Sigmoid colon (tissue), 7 donors: ENCODE data around the gene PPP1R27. TPM values are rescaled to one million over a fixed set of nuclear protein-coding genes. Genes with fewer than 3 reads are reported as not detected.

Experiments
- DNase-seq: peaks from one replicate; pipeline ENCODE4 v3.0.0-alpha.2; 2019
- H3K27ac ChIP-seq, 4 donors: fragments of 200-600 bp; sonication (generic); one replicate each; pipeline ENCODE4 v1.5.1; 2016 to 2019; ENCODE audit warnings: mild to moderate bottlenecking in 1 of 4
- H3K27me3 ChIP-seq, 3 donors: fragments of 200-600 bp; sonication (generic); one replicate each; pipeline ENCODE4 v1.5.1; 2019; ENCODE audit warnings: mild to moderate bottlenecking in 1 of 3
- H3K36me3 ChIP-seq, 4 donors: fragments of 200-600 bp; sonication (generic); one replicate each; pipeline ENCODE4 v1.5.1; 2016 to 2019
- H3K4me1 ChIP-seq, 4 donors: fragments of 200-600 bp; sonication (generic); one replicate each; pipeline ENCODE4 v1.5.1; 2017 to 2019
- H3K4me3 ChIP-seq, 4 donors: fragments of 200-600 bp; sonication (generic); one replicate each; pipeline ENCODE4 v1.5.1; 2017 to 2019; ENCODE audit warnings: mild to moderate bottlenecking in 2 of 4, moderate library complexity in 1 of 4
- H3K9me3 ChIP-seq, 4 donors: fragments of 200-600 bp in 3 of 4; sonication (generic) in 3 of 4; one replicate each; pipeline versions ENCODE4 v1.5.1 to v1.6.1; 2013 to 2019
- CTCF ChIP-seq, 4 experiments: fragments of 450-650 bp in 3 of 4; fragments of 200-600 bp in 1 of 4; IDR thresholded peaks; one replicate each; pipeline ENCODE4 v1.5.1; 2016 to 2019; ENCODE audit warnings: antibody characterized with exemption in 4 of 4, mild to moderate bottlenecking in 3 of 4, moderate library complexity in 2 of 4
- EP300 ChIP-seq, 4 donors: sonication (generic); formaldehyde crosslinking; IDR thresholded peaks; one replicate each; pipeline ENCODE4 v1.6.1; 2017; ENCODE audit warnings: antibody characterized with exemption in 4 of 4
- POLR2A ChIP-seq, 2 donors: fragments of 450-650 bp; IDR thresholded peaks; one replicate each; pipeline ENCODE4 v1.6.1; 2016; ENCODE audit warnings: antibody characterized with exemption in 2 of 2, mild to moderate bottlenecking in 2 of 2, moderate library complexity in 2 of 2
- POLR2AphosphoS5 ChIP-seq, 4 donors: sonication (generic); formaldehyde crosslinking; IDR thresholded peaks; one replicate each; pipeline ENCODE4 v1.6.1; 2017; ENCODE audit warnings: antibody characterized with exemption in 4 of 4
- WGBS, 2 donors: extraction: QIAGEN DNeasy Blood & Tissue Kit; methylation state at CpG; one replicate each; pipeline ENCODE4 v1.1.7; 2013; 5-methylcytosine and 5-hydroxymethylcytosine counted together
- intact Hi-C: fragments of 100-400 bp; cut with DNase I; formaldehyde crosslinking; loops from one replicate; pipeline ENCODE4 v1.15.1; 2023
- polyA plus RNA-seq, 3 donors: library from polyadenylated mRNA; stranded (reverse); fragments of 200-250 nt; gene quantifications; one replicate each; pipeline ENCODE4 v1.2.3, GENCODE V29; 2013
- total RNA-seq, 4 donors: library from RNA; depleted of rRNA; stranded (reverse); fragments of >200 nt; gene quantifications; one replicate each; pipeline ENCODE4 v1.1.0, GENCODE V29; 2016
- donor health status: healthy with polysubstance abuse.
- donor health status: Bipolar disorder and iron deficiency.
- donor health status: healthy.

PPP1R27 gene
- total and polyA plus RNA-seq, 7 donors: 0.50 TPM; not detected in 6

GRCh38 chr17:81833921-81834830 is 674 bp downstream of the PPP1R27 start:
- Histone ChIP-seq H3K36me3 (no peaks in the 10 kb centered on the region), H3K4me1 (peaks cover 0 to 27% (median 25%) of the 10 kb centered on the region in 4 donors), H3K9me3 (no peaks in the 10 kb centered on the region), H3K4me3 (peak overlapping the region; percentile 82 to 99 (median 92)), H3K27ac (peak overlapping the region; percentile 83 to 95 (median 92)), H3K27me3 (no peaks in the 10 kb centered on the region)
- DNase-seq: no peak
- intact Hi-C loops: loop anchor here (5.0 kb wide), 1 partner anchor 38 kb away; the partner anchor contains the start of gene ARHGDIA
- WGBS, 2 donors: 88% methylated on average over 31 of the region's 31 CpGs
- TF ChIP-seq EP300 (IDR thresholded peaks at IDR 0.05) (no peak), POLR2AphosphoS5 (IDR thresholded peaks at IDR 0.05) (no peak), CTCF (IDR thresholded peaks at IDR 0.05) (no peak), POLR2A (IDR thresholded peaks at IDR 0.05) (no peak)

GRCh38 chr17:81833160-81833920 is 1.5 kb downstream of the PPP1R27 start, which contains the start of gene MCRIP1:
TSS of gene MCRIP1 (minus strand) at chr17:81833291. CDS start at chr17:81824506, 8,785 bp downstream.
- Histone ChIP-seq H3K4me3 (peak within 1 kb of the TSS; percentile 82 to 99 (median 92)), H3K36me3 (no peaks in the 10 kb centered on the region), H3K27ac (peak within 1 kb of the TSS; percentile 90 to 95 (median 93)), H3K4me1 (peaks cover 0 to 31% (median 25%) of the 10 kb centered on the region in 4 donors), H3K9me3 (no peaks in the 10 kb centered on the region), H3K27me3 (no peaks in the 10 kb centered on the region)
- TF ChIP-seq CTCF (IDR thresholded peaks at IDR 0.05): no peak
- peak; percentile 87 to 92 for TF ChIP-seq POLR2A (IDR thresholded peaks at IDR 0.05)
- TF ChIP-seq POLR2AphosphoS5 (IDR thresholded peaks at IDR 0.05): peak; percentile 89 to 97 (median 94)
- no peak for TF ChIP-seq EP300 (IDR thresholded peaks at IDR 0.05)
- whole genome bisulfite sequencing, 2 donors: 1 to 2% methylated on average over 76 of the region's 76 CpGs
- intact Hi-C loops: loop anchor here (5.0 kb wide), 1 partner anchor 39 kb away; the partner anchor contains the start of gene ARHGDIA
- DNase-seq: peak; percentile 98

- Histone ChIP-seq H3K36me3 (no peaks in the 10 kb centered on the region), H3K27ac (peak overlapping the region; percentile 89 to 95 (median 92)), H3K4me3 (peak overlapping the region; percentile 59 to 99 (median 92)), H3K4me1 (peaks cover 0 to 31% (median 25%) of the 10 kb centered on the region in 4 donors), H3K27me3 (no peaks in the 10 kb centered on the region), H3K9me3 (no peaks in the 10 kb centered on the region)
- 1% methylated on average over 65 of the region's 65 CpGs for WGBS, 2 donors
- DNase-seq: no peak
- no peak for TF ChIP-seq POLR2AphosphoS5 (IDR thresholded peaks at IDR 0.05)
- TF ChIP-seq POLR2A (IDR thresholded peaks at IDR 0.05): no peak
- no peak for TF ChIP-seq EP300 (IDR thresholded peaks at IDR 0.05)
- TF ChIP-seq CTCF (IDR thresholded peaks at IDR 0.05): no peak
- intact Hi-C loops: loop anchor here (5.0 kb wide), 1 partner anchor 40 kb away; the partner anchor contains the start of gene ARHGDIA
Measured at GRCh38 chr17:81832608-81833159, 2.2 kb downstream of the PPP1R27 start.

GRCh38 chr17:81831957-81832607 is 2.8 kb downstream of the PPP1R27 start:
- peak overlapping the region; percentile 89 to 95 (median 92) for H3K27ac ChIP-seq
- H3K4me3 ChIP-seq: peak overlapping the region; percentile 59 to 99 (median 92)
- intact Hi-C loops: loop anchor here (5.0 kb wide), 1 partner anchor 40 kb away; the partner anchor contains the start of gene ARHGDIA
- no peaks in the 10 kb centered on the region for H3K27me3 ChIP-seq
- 36 to 48% methylated on average over 18 of the region's 18 CpGs for WGBS, 2 donors
- TF ChIP-seq CTCF (IDR thresholded peaks at IDR 0.05) (no peak), POLR2AphosphoS5 (IDR thresholded peaks at IDR 0.05) (no peak), EP300 (IDR thresholded peaks at IDR 0.05) (no peak)
- H3K9me3 ChIP-seq: no peaks in the 10 kb centered on the region
- H3K4me1 ChIP-seq: peaks cover 0 to 31% (median 25%) of the 10 kb centered on the region in 4 donors
- H3K36me3 ChIP-seq: no peaks in the 10 kb centered on the region
- no peak for DNase-seq
